Measurements from ENCODE around the gene AAMDC. TPM values are rescaled to one million over a fixed set of nuclear protein-coding genes. Genes with fewer than 3 reads are reported as not detected.
"Not testable (repeated sequence)": the region's sequence is repeated elsewhere in the genome, so short reads cannot be mapped to it uniquely, and the experiment has no call there.

Gene AAMDC
- total RNA-seq, 2 experiments from 2014 or later, result 9.8 to 18.8 TPM

DNA sequence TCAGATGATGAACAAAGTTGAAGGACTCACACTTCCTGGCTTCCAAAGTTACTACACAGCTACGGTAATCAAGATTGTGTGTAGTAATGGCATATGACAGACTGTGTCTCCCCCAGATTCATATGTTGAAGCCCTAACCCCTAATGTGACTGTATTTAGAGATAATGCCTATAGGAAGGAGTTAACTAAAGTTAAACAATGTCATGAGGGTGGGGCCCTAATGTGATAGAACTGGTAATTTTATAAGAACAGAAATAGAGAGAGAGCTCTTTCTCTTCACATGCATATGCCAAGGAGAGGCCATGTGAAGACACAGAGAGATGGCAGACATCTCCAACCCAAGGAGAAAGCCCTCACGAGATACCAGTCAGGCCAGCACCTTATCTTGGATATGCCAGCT, 8.0 kb downstream of the AAMDC start:
- no peak for DNase-seq
- H3K4me3 Mint-ChIP-seq, result no peak overlapping the region
- ChIA-PET POLR2A (no interaction called here), CTCF (no interaction called here)
- H3K27ac Mint-ChIP-seq, result no peak overlapping the region
- peaks cover 2% of the 10 kb centered on the region for H3K9me3 Mint-ChIP-seq
- peaks cover 5% of the 10 kb centered on the region for H3K4me1 Mint-ChIP-seq
- no peaks in the 10 kb centered on the region for H3K27me3 Mint-ChIP-seq
- peaks cover 3% of the 10 kb centered on the region for H3K36me3 Mint-ChIP-seq (ENCODE audit: low read depth)

- H3K36me3 Mint-ChIP-seq (ENCODE audit: low read depth), result peaks cover 3% of the 10 kb centered on the region
- ChIA-PET CTCF (interaction anchor here (0.6 kb wide), 1 partner anchor 24 kb away, joined by 3 read pairs; no protein-coding TSS in a partner anchor), POLR2A (no interaction called here)
- no peak overlapping the region for H3K27ac Mint-ChIP-seq
- H3K4me3 Mint-ChIP-seq, result no peak overlapping the region
- H3K4me1 Mint-ChIP-seq, result peaks cover 5% of the 10 kb centered on the region
- H3K27me3 Mint-ChIP-seq, result no peaks in the 10 kb centered on the region
- peaks cover 2% of the 10 kb centered on the region for H3K9me3 Mint-ChIP-seq
- no peak for DNase-seq
These were observed 12.4 kb downstream of the AAMDC start for GRCh38 chr11:77833302-77833701.

DNA sequence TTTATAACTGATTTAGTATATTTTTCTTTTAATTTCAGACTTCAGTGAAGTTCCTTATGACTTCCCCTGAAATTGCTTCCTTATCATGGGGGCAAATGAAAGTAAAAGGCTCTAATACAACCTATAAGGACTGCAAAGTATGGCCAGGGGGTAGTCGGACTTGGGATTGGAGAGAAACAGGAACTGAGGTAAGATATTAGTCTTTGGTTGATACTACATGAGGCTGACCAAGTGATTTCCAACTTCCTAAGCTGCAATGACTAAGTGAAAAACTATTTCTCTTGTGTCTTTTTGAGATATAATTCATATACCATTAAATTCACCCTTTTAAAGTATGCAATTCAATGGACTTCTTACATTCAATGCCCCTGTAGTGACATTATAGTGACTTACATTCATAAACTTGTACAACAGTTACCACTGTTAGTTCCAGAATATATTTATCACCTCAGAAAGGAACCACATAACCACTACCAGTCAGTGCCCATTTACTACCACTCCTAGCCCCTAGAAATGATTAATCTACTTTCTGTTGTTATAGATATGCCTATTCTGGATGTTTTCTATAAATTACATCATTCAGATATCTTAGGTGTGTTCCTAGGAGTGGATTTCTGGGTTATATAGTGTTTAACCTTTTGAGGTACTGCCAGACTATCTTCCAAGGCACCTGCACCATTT, 21.6 kb downstream of the AAMDC start:
- H3K36me3 Mint-ChIP-seq (ENCODE audit: low read depth), result peaks cover 42% of the 10 kb centered on the region
- no peaks in the 10 kb centered on the region for H3K27me3 Mint-ChIP-seq
- H3K9me3 Mint-ChIP-seq, result peaks cover 11% of the 10 kb centered on the region
- H3K27ac Mint-ChIP-seq, result no peak overlapping the region
- CTCF ChIA-PET, result no interaction called here
- no peak for DNase-seq
- no peaks in the 10 kb centered on the region for H3K4me1 Mint-ChIP-seq
- H3K4me3 Mint-ChIP-seq, result no peak overlapping the region
- POLR2A ChIA-PET, result no interaction called here

DNA sequence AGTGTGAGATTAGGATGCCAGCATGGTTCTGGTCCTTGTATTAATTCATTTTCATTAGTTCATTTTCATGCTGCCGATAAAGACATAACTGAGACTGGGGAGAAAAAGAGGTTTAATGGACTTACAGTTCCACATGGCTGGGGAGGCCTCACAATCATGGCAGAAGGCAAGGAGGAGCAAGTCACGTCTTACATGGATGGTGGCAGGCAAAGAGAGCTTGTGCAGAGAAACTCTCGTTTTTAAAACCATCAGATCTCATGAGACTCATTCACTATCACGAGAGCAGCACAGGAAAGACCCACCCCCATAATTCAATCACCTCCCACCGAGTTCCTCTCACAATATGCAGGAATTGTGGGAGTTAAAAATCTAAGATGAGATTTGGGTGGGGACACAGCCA, 22.8 kb downstream of the AAMDC start:
- H3K36me3 Mint-ChIP-seq (ENCODE audit: low read depth), result peaks cover 42% of the 10 kb centered on the region
- POLR2A ChIA-PET, H3K4me3 Mint-ChIP-seq, H3K4me1 Mint-ChIP-seq, DNase-seq, CTCF ChIA-PET, H3K27ac Mint-ChIP-seq, H3K27me3 Mint-ChIP-seq: not testable (repeated sequence)
- peaks cover 11% of the 10 kb centered on the region for H3K9me3 Mint-ChIP-seq

DNA sequence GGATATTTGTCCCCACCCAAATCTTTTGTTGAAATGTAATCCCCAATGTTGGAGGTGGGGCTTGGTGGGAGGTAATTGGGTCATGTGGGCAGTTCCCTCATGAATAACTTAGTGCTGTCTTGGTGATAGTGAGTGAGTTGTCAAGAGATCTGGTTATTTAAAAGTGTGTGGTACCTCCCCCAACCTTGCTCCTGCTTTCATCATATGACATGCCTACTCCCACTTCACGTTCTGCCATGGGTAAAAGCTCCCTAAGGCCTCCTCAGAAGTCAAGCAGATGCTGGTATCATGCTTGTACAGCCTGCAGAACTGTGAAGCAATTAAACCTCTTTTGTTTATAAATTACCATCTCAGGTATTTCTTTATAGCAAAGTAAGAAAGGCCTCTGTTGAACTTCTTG, 30.6 kb downstream of the AAMDC start:
- DNase-seq, result no peak
- Mint-ChIP-seq H3K4me3 (no peak overlapping the region), H3K9me3 (peaks cover 20% of the 10 kb centered on the region), H3K27me3 (no peaks in the 10 kb centered on the region), H3K4me1 (no peaks in the 10 kb centered on the region), H3K27ac (peak overlapping the region; percentile 46), H3K36me3 (ENCODE audit: low read depth) (peaks cover 41% of the 10 kb centered on the region)
- POLR2A ChIA-PET, result no interaction called here
- CTCF ChIA-PET, result no interaction called here

- no peak overlapping the region for H3K4me3 Mint-ChIP-seq
- H3K27me3 Mint-ChIP-seq, result no peaks in the 10 kb centered on the region
- H3K4me1 Mint-ChIP-seq, result no peaks in the 10 kb centered on the region
- DNase-seq, result no peak
- peaks cover 18% of the 10 kb centered on the region for H3K9me3 Mint-ChIP-seq
- H3K36me3 Mint-ChIP-seq (ENCODE audit: low read depth), result peaks cover 35% of the 10 kb centered on the region
- ChIA-PET POLR2A (no interaction called here), CTCF (no interaction called here)
- no peak overlapping the region for H3K27ac Mint-ChIP-seq
These were observed 33.9 kb downstream of the AAMDC start for GRCh38 chr11:77854838-77855237.

GRCh38 chr11:77857906-77858457, 37.0 kb downstream of the AAMDC start:
- CTCF ChIA-PET, result interaction anchor here (0.6 kb wide), 2 partner anchors 25 to 760 kb away, joined by 3 to 4 read pairs; no protein-coding TSS in a partner anchor
- POLR2A ChIA-PET, H3K27me3 Mint-ChIP-seq: not testable (repeated sequence)

GRCh38 chr11:77861444-77861843, 40.5 kb downstream of the AAMDC start:
- H3K9me3 Mint-ChIP-seq; H3K27ac Mint-ChIP-seq; H3K4me3 Mint-ChIP-seq; H3K27me3 Mint-ChIP-seq; H3K4me1 Mint-ChIP-seq; H3K36me3 Mint-ChIP-seq (ENCODE audit: low read depth); DNase-seq; POLR2A ChIA-PET; CTCF ChIA-PET: not testable (repeated sequence)

More at GRCh38 chr11:77857906-77858457, 37.0 kb downstream of the AAMDC start:
- DNase-seq, H3K4me1 Mint-ChIP-seq, H3K4me3 Mint-ChIP-seq, H3K27ac Mint-ChIP-seq: not testable (repeated sequence)
- H3K36me3 Mint-ChIP-seq (ENCODE audit: low read depth), result peaks cover 29% of the 10 kb centered on the region
- peaks cover 18% of the 10 kb centered on the region for H3K9me3 Mint-ChIP-seq

- Mint-ChIP-seq H3K4me1 (no peaks in the 10 kb centered on the region), H3K36me3 (ENCODE audit: low read depth) (peaks cover 9% of the 10 kb centered on the region), H3K9me3 (no peaks in the 10 kb centered on the region), H3K4me3 (no peak overlapping the region), H3K27ac (no peak overlapping the region), H3K27me3 (no peaks in the 10 kb centered on the region)
- ChIA-PET POLR2A (no interaction called here), CTCF (interaction anchor here (1.3 kb wide), 1 partner anchor 8 kb away, joined by 3 read pairs; no protein-coding TSS in a partner anchor)
- DNase-seq, result no peak
These were observed 44.9 kb downstream of the AAMDC start for GRCh38 chr11:77865805-77866204.

GRCh38 chr11:77866336-77866735, 45.4 kb downstream of the AAMDC start:
- H3K36me3 Mint-ChIP-seq (ENCODE audit: low read depth), result peaks cover 9% of the 10 kb centered on the region
- ChIA-PET POLR2A (no interaction called here), CTCF (interaction anchor here (1.3 kb wide), 1 partner anchor 8 kb away, joined by 3 read pairs; no protein-coding TSS in a partner anchor)
- H3K4me3 Mint-ChIP-seq, result no peak overlapping the region
- H3K27me3 Mint-ChIP-seq, result no peaks in the 10 kb centered on the region
- H3K9me3 Mint-ChIP-seq, result no peaks in the 10 kb centered on the region
- no peak for DNase-seq
- no peak overlapping the region for H3K27ac Mint-ChIP-seq
- no peaks in the 10 kb centered on the region for H3K4me1 Mint-ChIP-seq

GRCh38 chr11:77868744-77869143, 47.8 kb downstream of the AAMDC start:
- H3K9me3 Mint-ChIP-seq, result no peaks in the 10 kb centered on the region
- no peaks in the 10 kb centered on the region for H3K4me1 Mint-ChIP-seq
- no peak overlapping the region for H3K27ac Mint-ChIP-seq
- H3K4me3 Mint-ChIP-seq, result no peak overlapping the region
- no peaks in the 10 kb centered on the region for H3K27me3 Mint-ChIP-seq
- CTCF ChIA-PET, result interaction anchor here (1.0 kb wide), 1 partner anchor 10 kb away, joined by 3 read pairs; no protein-coding TSS in a partner anchor
- no peak for DNase-seq
- POLR2A ChIA-PET, result no interaction called here
- H3K36me3 Mint-ChIP-seq (ENCODE audit: low read depth), result peaks cover 12% of the 10 kb centered on the region

DNA sequence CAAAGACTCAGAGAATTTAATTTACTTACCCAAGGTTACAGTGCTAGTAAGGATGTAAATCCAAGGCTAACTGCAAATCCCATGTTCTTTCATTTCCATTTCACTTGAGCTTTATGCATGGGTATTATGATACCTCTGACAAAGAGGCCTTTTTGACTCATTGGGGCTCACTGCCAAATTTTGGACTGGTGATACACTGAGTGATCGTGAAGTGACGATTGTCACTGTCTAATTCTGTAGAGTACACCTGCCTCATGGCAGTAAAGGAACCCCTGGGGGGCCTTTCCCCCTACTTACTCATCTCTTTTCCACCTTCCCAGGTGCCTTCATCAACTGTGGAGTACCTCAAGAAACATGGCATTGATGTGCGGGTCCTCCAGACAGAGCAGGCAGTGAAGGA, 50.9 kb downstream of the AAMDC start:
- H3K9me3 Mint-ChIP-seq, result no peaks in the 10 kb centered on the region

DNA sequence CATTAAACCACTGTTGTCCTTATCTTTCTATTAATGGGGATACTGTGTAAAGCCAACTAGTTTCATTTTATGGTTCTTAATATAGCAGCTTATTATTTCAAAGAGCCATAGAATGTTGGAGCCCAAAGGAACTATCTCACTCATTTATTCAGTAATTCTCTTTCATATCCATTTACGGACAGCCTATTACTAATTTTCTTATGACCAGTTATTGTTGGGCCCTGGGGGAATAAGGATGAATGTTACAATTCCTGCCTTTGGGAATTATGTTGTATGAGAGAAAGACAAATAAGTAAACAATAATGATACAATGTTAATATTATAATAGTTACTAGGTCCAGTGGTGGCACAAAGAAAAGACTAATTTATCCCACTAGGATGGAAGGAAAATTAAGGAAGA, 52.4 kb downstream of the AAMDC start:
- Mint-ChIP-seq H3K4me1 (no peaks in the 10 kb centered on the region), H3K9me3 (no peaks in the 10 kb centered on the region), H3K27me3 (no peaks in the 10 kb centered on the region), H3K27ac (no peak overlapping the region), H3K4me3 (no peak overlapping the region), H3K36me3 (ENCODE audit: low read depth) (peaks cover 16% of the 10 kb centered on the region)
- ChIA-PET CTCF (no interaction called here), POLR2A (no interaction called here)
- no peak for DNase-seq

More for the DNA sequence above, 50.9 kb downstream of the AAMDC start:
- Mint-ChIP-seq H3K4me1 (no peaks in the 10 kb centered on the region), H3K27ac (no peak overlapping the region), H3K27me3 (no peaks in the 10 kb centered on the region), H3K36me3 (ENCODE audit: low read depth) (peaks cover 14% of the 10 kb centered on the region), H3K4me3 (no peak overlapping the region)
- ChIA-PET POLR2A (no interaction called here), CTCF (no interaction called here)
- DNase-seq, result no peak

GRCh38 chr11:77874206-77874605, 53.3 kb downstream of the AAMDC start:
- ChIA-PET POLR2A (no interaction called here), CTCF (interaction anchor here (0.6 to 1.3 kb wide), 4 partner anchors 8 to 136 kb away, joined by 3 to 4 read pairs (median 3); no protein-coding TSS in a partner anchor)
- no peak overlapping the region for H3K4me3 Mint-ChIP-seq
- no peaks in the 10 kb centered on the region for H3K9me3 Mint-ChIP-seq
- H3K36me3 Mint-ChIP-seq (ENCODE audit: low read depth), result peaks cover 22% of the 10 kb centered on the region
- no peak overlapping the region for H3K27ac Mint-ChIP-seq
- no peaks in the 10 kb centered on the region for H3K27me3 Mint-ChIP-seq
- H3K4me1 Mint-ChIP-seq, result peaks cover 6% of the 10 kb centered on the region
- no peak for DNase-seq

Measured in activated CD4-positive, alpha-beta T cell treated with anti-CD3 and anti-CD28 coated beads, Interleukin-2, amount 10 ng/mL, durations not matched to agents 7 days and 5 days (primary cell).